Glomerular endothelial cell (primary cell): Measurements from ENCODE around the gene LRP1B. TPM values are rescaled to one million over a fixed set of nuclear protein-coding genes. Genes with fewer than 3 reads are reported as not detected.

Source experiments
- DNase-seq: peaks from one replicate; pipeline ENCODE4 v3.0.0-alpha.2; 2011; ENCODE audit warnings: low read depth, low spot score; ENCODE audit errors: extremely low read depth
- total RNA-seq: library from RNA; depleted of rRNA; stranded (reverse); fragments of >200 nt; gene quantifications from 2 replicates; pipeline ENCODE4 v1.2.3, GENCODE V29; 2015

LRP1B gene
- total RNA-seq, 1 donor from 2014 or later = not detected

DNA sequence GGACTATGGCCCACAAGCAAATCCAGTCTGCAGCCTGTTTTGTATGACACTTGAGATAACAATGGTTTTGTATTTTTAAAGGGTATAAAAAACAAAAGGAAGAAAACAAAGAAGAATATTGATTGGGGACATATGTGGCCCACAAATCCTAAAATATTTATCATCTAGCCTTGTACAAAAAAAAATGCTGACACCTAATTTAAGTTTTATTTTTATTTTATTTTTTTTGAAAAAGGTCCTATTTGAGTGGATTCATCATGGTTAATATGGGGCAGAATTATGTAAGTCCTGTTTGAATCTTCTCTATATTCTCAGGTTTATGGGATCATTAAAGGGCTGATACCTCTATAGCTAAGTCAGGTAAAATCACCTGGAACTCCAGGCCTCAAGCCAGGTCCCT, 525.7 kb downstream of the LRP1B start:
- DNase-seq = no peak

- no peak for DNase-seq
Measured at GRCh38 chr2:141601511-141602152, 529.2 kb downstream of the LRP1B start.

DNA sequence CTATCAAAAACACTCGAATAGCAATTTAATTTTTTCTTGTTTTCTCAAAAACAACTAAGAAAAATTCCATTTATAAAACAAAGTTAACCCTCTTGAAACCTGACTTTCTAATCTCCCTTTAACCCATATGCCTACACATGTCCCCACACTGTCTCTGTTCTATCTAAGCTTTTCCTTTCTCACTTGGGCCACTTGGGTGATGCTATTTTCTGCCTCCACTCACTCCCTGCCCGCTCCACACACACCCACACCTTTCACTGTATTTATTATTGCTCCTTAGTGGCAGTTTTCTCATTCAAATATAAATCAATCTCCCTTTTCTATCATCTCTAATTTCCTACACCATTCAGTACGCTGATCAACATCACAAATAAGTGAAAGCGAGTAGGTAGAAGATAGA, 531.1 kb downstream of the LRP1B start:
- no peak for DNase-seq

- DNase-seq = no peak
Measured at GRCh38 chr2:141598982-141599381, 531.8 kb downstream of the LRP1B start.

DNA sequence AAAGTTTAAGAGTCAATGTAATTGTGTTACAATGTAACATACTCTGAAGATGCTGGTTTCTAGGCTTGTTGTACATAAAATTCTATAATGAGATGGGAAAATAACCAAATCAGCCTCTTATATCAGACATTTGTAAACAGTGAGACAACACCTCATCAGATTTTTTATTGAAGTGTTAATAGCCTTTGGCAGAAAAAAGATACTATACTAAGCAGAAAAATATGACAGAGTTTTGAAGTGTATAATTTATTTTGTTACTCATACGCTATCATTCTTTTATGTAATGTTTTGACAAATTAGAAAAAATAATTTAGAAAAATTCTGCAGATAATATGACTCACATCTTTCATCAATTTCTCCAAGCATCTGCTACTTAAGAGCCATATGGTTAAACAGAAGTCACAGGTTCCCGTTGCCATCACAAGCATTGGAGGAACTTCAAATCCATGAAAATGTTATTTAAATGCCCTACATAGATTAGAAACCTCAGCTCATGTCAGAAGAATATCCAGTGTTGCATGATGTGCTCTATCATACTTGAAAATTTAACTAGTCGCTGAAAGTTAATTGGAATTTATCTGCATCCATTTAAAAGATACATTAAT, 535.4 kb downstream of the LRP1B start:
- no peak for DNase-seq

DNA sequence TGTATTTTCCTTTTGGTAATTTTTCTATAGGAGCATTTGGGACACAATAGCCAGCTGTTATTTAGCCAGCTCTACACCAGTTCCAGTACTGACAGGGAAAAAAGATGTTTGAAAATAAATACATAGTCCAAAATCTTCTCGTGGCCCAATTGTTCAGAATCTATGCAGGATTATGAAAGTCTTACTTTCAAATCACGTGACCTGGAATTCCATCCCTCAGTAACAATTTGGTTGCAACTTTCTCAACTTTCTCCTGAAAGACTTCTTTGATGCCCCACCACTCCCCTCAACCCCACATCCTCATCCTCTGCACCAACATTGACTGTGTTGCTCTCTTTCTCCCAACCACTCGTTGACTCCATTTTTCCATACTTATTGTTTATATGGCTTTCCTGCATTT, 539.0 kb downstream of the LRP1B start:
- no peak for DNase-seq

DNA sequence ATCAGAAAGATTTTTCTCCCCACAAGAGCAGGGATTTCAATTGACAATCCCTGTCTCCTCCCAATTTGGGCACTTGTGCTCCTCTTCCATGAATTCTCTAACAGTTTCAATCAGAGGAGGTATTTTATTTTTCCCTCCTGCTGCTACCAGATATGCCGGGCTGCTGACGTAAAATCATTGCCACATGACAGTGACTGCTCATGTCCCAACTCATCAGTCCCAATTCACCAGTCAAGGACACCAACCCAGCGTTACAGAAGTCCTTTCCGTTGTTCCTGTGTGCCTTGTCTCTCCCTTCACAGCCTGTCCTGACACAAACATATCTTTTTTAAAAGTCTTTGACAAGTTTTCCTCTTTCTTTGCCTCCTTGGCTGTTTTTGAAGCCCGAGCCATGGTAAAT, 540.2 kb downstream of the LRP1B start:
- DNase-seq = no peak

- DNase-seq = no peak
Measured at GRCh38 chr2:141589314-141589713, 541.5 kb downstream of the LRP1B start.

DNA sequence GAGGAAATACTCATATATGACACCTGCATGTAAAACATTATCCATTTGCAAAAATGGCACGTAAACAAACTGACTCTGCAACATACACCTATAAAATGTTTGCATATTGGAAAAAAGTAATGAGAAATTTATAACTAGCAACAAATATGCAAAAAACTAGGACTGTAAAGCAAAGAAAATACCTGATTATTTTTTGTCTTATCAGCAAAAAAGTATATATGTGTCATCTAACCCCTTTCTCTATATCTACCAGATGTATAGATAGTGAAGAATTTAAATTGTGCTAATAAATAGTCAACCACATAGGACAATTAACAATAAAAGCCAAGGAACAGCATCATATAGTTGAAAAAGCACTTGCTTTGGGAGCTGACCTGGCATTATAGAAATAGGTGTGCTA, 543.8 kb downstream of the LRP1B start:
- no peak for DNase-seq

GRCh38 chr2:141582213-141582612, 548.6 kb downstream of the LRP1B start:
- DNase-seq = no peak

DNA sequence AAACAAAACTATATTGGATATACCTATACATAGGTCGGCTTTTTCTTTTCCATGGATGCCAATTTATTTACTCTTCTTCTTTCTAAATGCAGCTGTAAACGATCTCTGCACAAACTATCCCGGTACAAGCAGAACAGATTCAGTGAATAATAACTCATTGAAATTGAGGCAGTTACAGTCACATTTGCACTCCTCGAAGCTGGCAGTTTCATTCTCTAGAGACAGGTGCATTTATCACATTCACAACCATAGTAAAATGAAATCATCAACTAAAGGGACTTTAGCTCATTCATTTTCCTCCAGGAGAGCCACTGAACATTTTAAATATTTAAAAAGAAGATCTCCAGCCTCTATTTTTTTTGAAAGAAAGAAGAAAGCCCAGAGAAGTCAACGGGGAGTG, 551.7 kb downstream of the LRP1B start:
- DNase-seq = no peak

DNA sequence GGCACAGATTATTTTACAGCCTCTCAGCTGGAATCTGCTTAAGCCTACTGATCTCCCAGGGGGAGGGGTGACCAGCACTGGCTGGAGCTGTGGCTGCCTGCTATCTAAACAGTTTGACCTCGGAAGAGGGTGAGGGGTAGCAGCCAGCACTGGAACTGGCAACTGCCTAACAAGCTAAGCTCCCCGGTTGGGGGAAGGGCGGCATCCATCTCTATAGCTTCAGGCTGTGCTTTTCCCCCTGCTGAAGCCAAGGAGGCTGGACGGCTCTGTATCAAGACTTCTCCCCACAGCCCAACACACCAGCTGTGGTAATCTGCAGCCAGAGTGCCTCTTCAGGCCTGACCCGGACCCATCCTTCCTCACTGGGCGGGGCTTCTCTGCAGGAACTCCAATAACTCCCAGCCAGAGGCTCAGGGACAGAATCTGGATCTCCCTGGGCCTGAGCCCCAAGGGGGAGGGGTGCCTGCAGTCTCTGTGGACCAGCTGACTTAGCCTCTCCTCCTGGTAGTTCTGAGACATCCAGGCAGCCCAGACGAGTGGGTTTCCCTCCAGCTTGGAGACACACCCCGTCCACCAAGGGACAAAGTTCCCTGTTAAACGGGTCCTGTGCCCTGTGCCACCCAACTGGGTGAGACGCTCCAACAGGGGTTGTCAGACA, 560.2 kb downstream of the LRP1B start:
- DNase-seq = no peak

DNA sequence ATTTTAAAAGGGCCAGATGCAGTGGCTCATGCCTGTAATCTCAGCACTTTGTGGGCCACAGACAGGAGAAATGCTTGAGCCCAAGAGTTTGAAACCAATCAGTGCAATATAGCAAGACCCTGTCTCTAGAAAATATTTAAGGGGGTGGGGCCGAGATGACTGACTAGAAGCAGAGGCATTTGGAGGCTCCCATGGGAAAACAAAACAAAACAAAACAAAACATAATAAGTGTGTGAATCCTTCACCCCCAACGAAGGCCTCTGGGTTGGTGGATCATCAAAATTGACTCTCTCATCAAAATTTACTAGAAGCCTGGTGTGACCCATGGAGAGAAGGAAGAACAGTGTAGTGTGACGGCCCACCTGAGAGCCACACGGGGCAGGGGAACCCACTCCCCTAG, 560.9 kb downstream of the LRP1B start:
- DNase-seq = no peak

GRCh38 chr2:141565597-141565996, 565.2 kb downstream of the LRP1B start:
- no peak for DNase-seq

DNA sequence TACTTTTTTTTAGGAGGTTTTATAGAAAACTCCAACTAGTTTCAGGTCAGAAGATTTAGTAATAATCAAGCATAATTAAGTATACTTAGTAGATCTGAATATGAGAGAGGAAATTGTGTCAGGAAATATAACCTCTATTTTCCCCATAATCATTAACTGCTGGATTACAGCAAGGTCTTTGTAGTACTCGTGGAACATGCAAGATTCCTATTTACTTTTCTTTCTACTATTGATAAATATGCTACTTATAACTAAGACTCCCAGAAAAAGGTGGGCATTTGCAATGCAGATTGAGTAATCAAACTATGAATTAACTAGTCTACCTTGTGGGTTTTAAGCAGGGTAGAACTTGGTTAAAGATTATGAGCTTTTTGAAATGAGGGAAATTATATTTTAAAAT, 570.1 kb downstream of the LRP1B start:
- DNase-seq = no peak

DNA sequence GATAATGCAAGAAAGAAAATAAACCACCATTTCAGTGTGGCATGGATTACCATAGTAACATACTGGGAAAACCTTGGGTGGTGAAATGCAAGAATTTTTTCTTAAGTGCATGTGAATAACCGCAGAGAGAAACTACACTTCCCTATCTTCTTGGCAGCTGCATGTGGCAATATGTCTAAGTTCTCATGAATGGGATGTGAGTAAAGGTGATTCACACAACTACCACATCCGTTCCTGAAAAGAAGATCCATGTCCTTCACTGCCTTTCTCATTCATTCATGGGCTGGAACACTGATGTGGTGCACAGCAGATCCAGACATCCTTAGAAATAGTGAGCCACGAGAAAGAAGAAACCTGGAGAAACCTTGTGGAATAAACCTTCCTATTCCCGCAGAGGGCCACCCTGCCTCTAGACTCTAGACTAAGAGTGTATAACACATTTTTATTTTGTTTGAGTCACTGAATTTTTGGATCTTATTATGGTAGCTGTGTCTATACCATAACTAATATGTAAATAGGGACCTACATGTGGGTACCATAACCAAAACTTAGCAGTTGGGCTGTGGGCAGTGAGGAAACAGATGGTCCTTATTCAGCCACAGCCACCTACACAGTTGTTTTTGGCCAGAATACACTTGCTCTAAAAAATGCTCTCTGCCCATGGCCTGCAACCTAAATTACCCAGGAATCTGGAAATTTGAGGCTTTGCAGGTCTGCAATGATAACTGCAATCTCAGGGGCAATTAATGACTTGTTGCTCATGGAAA, 573.3 kb downstream of the LRP1B start:
- DNase-seq = peak; percentile 44

DNA sequence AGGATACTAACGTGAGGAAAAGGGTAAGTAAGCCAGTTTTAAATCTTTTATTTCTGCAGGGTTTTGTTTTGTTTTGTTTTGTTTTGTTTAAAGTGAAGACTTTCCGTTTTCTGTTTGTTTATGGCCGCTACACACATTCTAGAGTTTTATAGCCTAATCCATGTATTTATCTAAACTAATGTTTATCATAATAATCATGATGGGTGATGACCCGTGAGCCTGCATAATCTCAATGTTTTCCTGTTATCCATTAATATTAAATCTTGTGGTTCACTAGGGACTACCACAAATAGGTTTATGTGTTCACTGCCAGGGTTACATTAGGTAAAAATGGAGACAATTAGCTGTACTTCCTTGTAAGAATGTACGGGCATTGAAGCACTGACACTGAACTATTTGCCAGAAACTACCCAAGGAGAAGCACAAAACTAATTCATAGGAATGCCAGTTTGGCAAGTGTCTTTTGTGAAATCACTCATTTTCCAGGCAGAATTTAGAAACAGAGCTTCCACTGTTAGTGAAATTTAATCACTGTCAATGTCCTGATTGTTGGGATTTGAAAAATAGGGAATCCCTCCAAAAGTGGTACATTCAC, 574.8 kb downstream of the LRP1B start:
- DNase-seq = no peak

GRCh38 chr2:141554810-141555209, 576.0 kb downstream of the LRP1B start:
- DNase-seq = peak; percentile 31

GRCh38 chr2:141534666-141535362, 596.0 kb downstream of the LRP1B start:
- no peak for DNase-seq

DNA sequence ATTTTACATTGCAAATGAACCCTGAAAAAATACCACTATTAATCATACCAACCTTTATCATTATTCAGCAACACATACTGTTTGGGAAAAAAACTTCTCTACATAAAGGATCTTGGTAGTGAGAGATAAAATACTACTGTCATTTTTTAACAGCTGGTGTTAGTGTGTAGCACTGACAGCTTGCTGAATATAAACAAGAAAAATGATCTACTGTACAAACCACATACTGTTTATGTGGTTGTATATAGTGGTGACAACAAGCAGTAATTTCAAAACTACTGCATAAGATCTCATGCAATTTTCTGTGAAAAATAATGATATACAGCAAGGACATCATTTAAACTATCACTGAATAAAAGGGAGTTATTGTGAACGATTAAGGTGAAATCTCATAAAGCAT, 601.2 kb downstream of the LRP1B start:
- DNase-seq = no peak

DNA sequence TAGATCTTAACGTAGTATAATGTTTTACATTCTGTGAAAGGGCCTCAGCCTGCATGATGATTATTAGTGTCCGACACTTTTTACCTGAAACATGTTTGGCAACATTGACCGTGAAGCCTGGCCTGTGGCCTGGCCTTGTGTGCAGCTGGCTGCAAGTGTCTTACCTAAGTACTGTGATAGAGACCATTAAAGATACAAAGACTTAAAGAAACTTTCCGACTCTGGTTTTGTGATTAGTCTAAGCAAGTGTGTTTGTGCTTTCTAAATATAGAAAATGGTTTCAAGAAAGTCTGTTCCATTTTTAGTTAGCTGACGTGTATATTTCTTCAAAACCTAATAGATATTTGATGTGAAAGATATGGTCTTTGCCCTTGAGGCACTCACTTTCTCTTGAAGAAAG, 601.8 kb downstream of the LRP1B start:
- DNase-seq = no peak
